Aorta (tissue), 5 donors: ENCODE data around the gene AANAT. TPM values are rescaled to one million over a fixed set of nuclear protein-coding genes. Genes with fewer than 3 reads are reported as not detected.
A peak's percentile ranks its signal among the peaks of the same experiment; 100 is the strongest.

Experiments used
- ATAC-seq: fragments of 200-7000 bp; cut with Tn5 transposase; one replicate; pipeline ENCODE4 v1.9.1; 2022; ENCODE audit warnings: moderate library complexity; ENCODE audit not compliant: low FRiP score
- DNase-seq, 2 donors: peaks; one replicate each; pipeline ENCODE4 v3.0.0-alpha.2; 2020
- H3K27ac ChIP-seq, 2 donors: one replicate each; pipeline ENCODE4 v1.5.1; 2013; ENCODE audit warnings: low read length in 2 of 2, mild to moderate bottlenecking in 2 of 2, moderate library complexity in 2 of 2, control low read depth in 1 of 2, inconsistent platforms in 1 of 2, low read depth in 1 of 2
- H3K27me3 ChIP-seq, 2 donors: one replicate each; pipeline ENCODE4 v1.6.1; 2013; ENCODE audit warnings: control low read depth in 1 of 2, low read length in 1 of 2, mild to moderate bottlenecking in 1 of 2, moderate library complexity in 1 of 2; ENCODE audit not compliant: insufficient read depth in 2 of 2, control insufficient read depth in 1 of 2
- H3K36me3 ChIP-seq, 2 donors: one replicate each; pipeline ENCODE4 v1.6.1; 2013; ENCODE audit warnings: control low read depth in 1 of 2, low read length in 1 of 2, mild to moderate bottlenecking in 1 of 2; ENCODE audit not compliant: insufficient read depth in 2 of 2, control insufficient read depth in 1 of 2
- H3K4me1 ChIP-seq, 2 donors: one replicate each; pipeline ENCODE4 v1.6.1; 2013; ENCODE audit warnings: low read length in 2 of 2, control low read depth in 1 of 2, mild to moderate bottlenecking in 1 of 2, moderate library complexity in 1 of 2; ENCODE audit not compliant: insufficient read depth in 2 of 2, control insufficient read depth in 1 of 2
- H3K4me3 ChIP-seq, 2 donors: one replicate each; pipeline ENCODE4 v1.5.1; 2013; ENCODE audit warnings: low read length in 2 of 2, control low read depth in 1 of 2, mild to moderate bottlenecking in 1 of 2
- H3K9me3 ChIP-seq: one replicate; pipeline ENCODE4 v1.6.1; 2013; ENCODE audit warnings: mild to moderate bottlenecking, low read length; ENCODE audit not compliant: control insufficient read depth
- WGBS, 2 donors: extraction: QIAGEN DNeasy Blood & Tissue Kit; methylation state at CpG; one replicate each; pipeline ENCODE4 v1.1.7; 2013; 5-methylcytosine and 5-hydroxymethylcytosine counted together
- intact Hi-C, 2 donors: fragments of 100-400 bp; cut with DNase I; formaldehyde crosslinking; loops; one replicate each; pipeline versions ENCODE4 v1.14.2 to v1.15.0; 2022
- polyA plus RNA-seq, 2 donors: library from polyadenylated mRNA; stranded (reverse); fragments of 200-250 nt; gene quantifications; one replicate each; pipeline ENCODE4 v1.2.3, GENCODE V29; 2013
- total RNA-seq, 2 donors: library from RNA; stranded (reverse); fragmentation: NEBNext Ultra II Directional; extraction: Animal tissue kit (Norgen Biotek cat#: 25700); gene quantifications; one replicate each; pipeline ENCODE4 v1.2.1, GENCODE V29; 2021
- donor health status: healthy with polysubstance abuse.
- donor health status: Bipolar disorder and iron deficiency.
- donor health status: DM: no; HTN: no; CAD: no.
- donor health status: DM: no; HTN: no; CAD: no.
- donor health status: DM: yes; HTN: yes; CAD: no.

Gene AANAT
- total and polyA plus RNA-seq, 4 donors: not detected

DNA sequence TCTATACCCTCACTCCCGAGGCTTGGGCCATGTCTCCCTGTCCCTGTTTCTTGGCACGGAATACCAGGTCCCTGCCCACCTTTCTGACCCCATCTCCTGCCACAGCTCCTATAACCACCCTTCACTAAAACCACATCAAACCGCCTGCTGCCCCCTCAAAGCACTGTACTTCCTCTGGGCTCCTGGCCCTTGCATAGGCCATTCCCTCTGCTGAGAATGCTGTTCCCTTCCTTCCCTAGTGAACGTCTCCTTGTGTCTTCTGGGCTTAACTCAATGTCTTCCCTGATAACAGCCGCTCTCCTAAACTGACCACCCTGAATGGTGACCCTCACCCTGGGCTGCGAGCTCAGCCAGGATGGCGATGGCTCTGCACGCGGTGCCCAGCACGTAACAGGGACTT lies 10.7 kb downstream of the AANAT start:
- WGBS, 2 donors: 93 to 95% methylated on average over 10 of the region's 10 CpGs

GRCh38 chr17:76478730-76479514 lies 11.5 kb downstream of the AANAT start:
- no peaks in the 10 kb centered on the region for H3K36me3 ChIP-seq
- no peaks in the 10 kb centered on the region for H3K27me3 ChIP-seq
- ATAC-seq (no peak), DNase-seq (no peak)
- no peak overlapping the region for H3K4me3 ChIP-seq
- no peaks in the 10 kb centered on the region for H3K9me3 ChIP-seq
- WGBS, 2 donors: 92 to 93% methylated on average over 34 to 37 of the region's 37 CpGs
- intact Hi-C loops: no loop called here
- H3K4me1 ChIP-seq: no peaks in the 10 kb centered on the region
- H3K27ac ChIP-seq: no peak overlapping the region

More for the DNA sequence above, 10.7 kb downstream of the AANAT start:
- DNase-seq (no peak), ATAC-seq (no peak)
- Histone ChIP-seq H3K4me1 (no peaks in the 10 kb centered on the region), H3K36me3 (no peaks in the 10 kb centered on the region), H3K4me3 (no peak overlapping the region), H3K27me3 (no peaks in the 10 kb centered on the region), H3K27ac (no peak overlapping the region), H3K9me3 (no peaks in the 10 kb centered on the region)
- intact Hi-C loops: no loop called here

DNA sequence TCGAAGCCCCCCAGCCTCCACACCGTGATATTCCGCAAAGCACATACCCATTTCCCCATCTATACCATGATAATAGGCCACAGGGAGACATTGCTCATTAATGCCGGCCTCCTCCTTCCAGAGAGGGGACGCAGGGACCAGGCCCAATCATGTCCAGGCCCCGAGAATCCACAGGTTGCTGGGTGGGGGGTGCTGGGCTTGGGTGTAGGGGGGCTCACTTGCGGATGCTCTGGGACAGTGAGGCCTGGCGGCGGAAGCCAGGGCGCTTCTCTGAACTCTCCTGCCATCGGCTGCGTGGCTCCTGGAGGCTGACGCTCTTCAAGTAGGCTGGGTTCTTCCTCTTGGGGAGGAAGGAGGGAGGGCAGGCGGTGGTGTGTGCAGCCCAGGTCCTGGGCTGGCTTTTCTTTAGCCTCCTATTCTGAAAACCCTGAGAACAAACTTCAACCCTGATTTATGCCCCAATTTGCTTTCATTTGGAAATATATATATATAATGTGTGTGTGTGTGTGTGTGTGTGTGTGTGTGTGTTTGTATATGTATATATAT lies 12.2 kb downstream of the AANAT start:
- Histone ChIP-seq H3K4me3 (no peak overlapping the region), H3K4me1 (no peaks in the 10 kb centered on the region), H3K9me3 (no peaks in the 10 kb centered on the region), H3K36me3 (no peaks in the 10 kb centered on the region), H3K27ac (no peak overlapping the region), H3K27me3 (no peaks in the 10 kb centered on the region)
- ATAC-seq: no peak
- DNase-seq: no peak
- WGBS, 2 donors: 93 to 96% methylated on average over 14 of the region's 14 CpGs
- intact Hi-C loops: no loop called here

- H3K36me3 ChIP-seq: no peaks in the 10 kb centered on the region
- no peaks in the 10 kb centered on the region for H3K27me3 ChIP-seq
- H3K9me3 ChIP-seq: no peaks in the 10 kb centered on the region
- H3K27ac ChIP-seq: no peak overlapping the region
- H3K4me3 ChIP-seq: no peak overlapping the region
- DNase-seq (no peak), ATAC-seq (no peak)
- H3K4me1 ChIP-seq: no peaks in the 10 kb centered on the region
- intact Hi-C loops: no loop called here
- WGBS, 2 donors: 59 to 68% methylated on average over 15 of the region's 15 CpGs
Measured at GRCh38 chr17:76480632-76481031, 13.2 kb downstream of the AANAT start.

GRCh38 chr17:76481071-76481655 lies 13.8 kb downstream of the AANAT start:
- no peak overlapping the region for H3K27ac ChIP-seq
- ATAC-seq (no peak), DNase-seq (no peak)
- H3K27me3 ChIP-seq: no peaks in the 10 kb centered on the region
- no peaks in the 10 kb centered on the region for H3K9me3 ChIP-seq
- no peaks in the 10 kb centered on the region for H3K4me1 ChIP-seq
- 71 to 76% methylated on average over 17 to 21 of the region's 21 CpGs for WGBS, 2 donors
- H3K4me3 ChIP-seq: no peak overlapping the region
- H3K36me3 ChIP-seq: no peaks in the 10 kb centered on the region
- intact Hi-C loops: no loop called here

- no peaks in the 10 kb centered on the region for H3K36me3 ChIP-seq
- H3K27me3 ChIP-seq: no peaks in the 10 kb centered on the region
- H3K4me3 ChIP-seq: no peak overlapping the region
- H3K27ac ChIP-seq: no peak overlapping the region
- DNase-seq (no peak), ATAC-seq (no peak)
- WGBS, 2 donors: 89 to 93% methylated on average over 11 of the region's 11 CpGs
- H3K4me1 ChIP-seq: no peaks in the 10 kb centered on the region
- intact Hi-C loops: no loop called here
- no peaks in the 10 kb centered on the region for H3K9me3 ChIP-seq
Measured at GRCh38 chr17:76484228-76484725, 16.9 kb downstream of the AANAT start.

GRCh38 chr17:76485569-76485968 lies 18.2 kb downstream of the AANAT start:
- Histone ChIP-seq H3K4me1 (no peaks in the 10 kb centered on the region), H3K36me3 (no peaks in the 10 kb centered on the region), H3K27me3 (no peaks in the 10 kb centered on the region), H3K27ac (no peak overlapping the region), H3K9me3 (no peaks in the 10 kb centered on the region), H3K4me3 (no peak overlapping the region)
- ATAC-seq: peak; percentile 42
- WGBS, 2 donors: 28 to 29% methylated on average over 11 of the region's 11 CpGs
- intact Hi-C loops: no loop called here
- DNase-seq: peak in 1 of 2 donors; percentile 77

- intact Hi-C loops: no loop called here
- Histone ChIP-seq H3K4me1 (no peaks in the 10 kb centered on the region), H3K9me3 (no peaks in the 10 kb centered on the region), H3K27ac (no peak overlapping the region), H3K36me3 (no peaks in the 10 kb centered on the region), H3K4me3 (no peak overlapping the region), H3K27me3 (no peaks in the 10 kb centered on the region)
- WGBS, 2 donors: 95 to 97% methylated on average over 22 of the region's 22 CpGs
- no peak for ATAC-seq
- no peak for DNase-seq
Measured at GRCh38 chr17:76487451-76488192, 20.2 kb downstream of the AANAT start.
